ENCODE results near the gene SORBS2. TPM values are rescaled to one million over a fixed set of nuclear protein-coding genes. Genes with fewer than 3 reads are reported as not detected.

SORBS2 gene
- total RNA-seq, 8 experiments from 2014 or later = 2.8 to 138 (median 30.0) TPM

GRCh38 chr4:185805979-185806378 is 6.0 kb downstream of the SORBS2 start:
- no peak overlapping the region for H3K4me3 ChIP-seq
- no peak overlapping the region for H3K27ac ChIP-seq
- ATAC-seq (replicated peaks in 6 of 8) = no peak
- WGBS, 10 experiments = 33 to 100% (median 85%) methylated on average over 1 to 4 of the region's 4 CpGs; no CpG with 5 or more reads in 2 of the 10 experiments
- peaks cover 10 to 20% of the 10 kb centered on the region in 2 donors for H3K4me1 ChIP-seq (replicated peaks in 1 of 2)
- in situ Hi-C loops (cut with MboI; ENCODE audit: low pct_unique_long_range_greater_than_20kb in 2 of 9, low sequenced_read_pairs in 9 of 9, unreplicated experiment in 9 of 9) = no loop called here

- in situ Hi-C loops (cut with MboI; ENCODE audit: low pct_unique_long_range_greater_than_20kb in 2 of 9, low sequenced_read_pairs in 9 of 9, unreplicated experiment in 9 of 9) = no loop called here
- no peak overlapping the region for H3K27ac ChIP-seq
- peak in 1 of 8 experiments; percentile 58 for ATAC-seq (replicated peaks in 6 of 8)
- H3K4me3 ChIP-seq = no peak overlapping the region
- peaks cover 6 to 20% of the 10 kb centered on the region in 2 donors for H3K4me1 ChIP-seq (replicated peaks in 1 of 2)
- 60 to 100% (median 89%) methylated on average over 1 to 9 of the region's 9 CpGs; no CpG with 5 or more reads in 2 of the 10 experiments for WGBS, 10 experiments
These were observed 6.7 kb downstream of the SORBS2 start for GRCh38 chr4:185805262-185805802.

GRCh38 chr4:185803022-185803421 is 9.0 kb downstream of the SORBS2 start:
- Histone ChIP-seq H3K4me1 (replicated peaks in 1 of 2) (no peaks in the 10 kb centered on the region), H3K4me3 (no peak overlapping the region), H3K27ac (no peak overlapping the region)
- WGBS, 10 experiments = 11 to 97% (median 88%) methylated on average over 2 to 4 of the region's 4 CpGs; no CpG with 5 or more reads in 1 of the 10 experiments
- in situ Hi-C loops (cut with MboI; ENCODE audit: low pct_unique_long_range_greater_than_20kb in 2 of 9, low sequenced_read_pairs in 9 of 9, unreplicated experiment in 9 of 9) = no loop called here
- ATAC-seq (replicated peaks in 6 of 8) = no peak

GRCh38 chr4:185801471-185801870 is 10.5 kb downstream of the SORBS2 start:
- Histone ChIP-seq H3K4me1 (replicated peaks in 1 of 2) (no peaks in the 10 kb centered on the region), H3K27ac (no peak overlapping the region), H3K4me3 (no peak overlapping the region)
- 12 to 96% (median 84%) methylated on average over 1 to 4 of the region's 4 CpGs for WGBS, 10 experiments
- ATAC-seq (replicated peaks in 6 of 8) = no peak
- in situ Hi-C loops (cut with MboI; ENCODE audit: low pct_unique_long_range_greater_than_20kb in 2 of 9, low sequenced_read_pairs in 9 of 9, unreplicated experiment in 9 of 9) = no loop called here

GRCh38 chr4:185800266-185800945 is 11.6 kb downstream of the SORBS2 start:
- no peak overlapping the region for H3K27ac ChIP-seq
- ATAC-seq (replicated peaks in 6 of 8) = no peak
- 0 to 100% (median 100%) methylated on average over 1 to 7 of the region's 7 CpGs for WGBS, 10 experiments
- no peaks in the 10 kb centered on the region for H3K4me1 ChIP-seq (replicated peaks in 1 of 2)
- no peak overlapping the region for H3K4me3 ChIP-seq
- in situ Hi-C loops (cut with MboI; ENCODE audit: low pct_unique_long_range_greater_than_20kb in 2 of 9, low sequenced_read_pairs in 9 of 9, unreplicated experiment in 9 of 9) = no loop called here

GRCh38 chr4:185799442-185799841 is 12.6 kb downstream of the SORBS2 start:
- in situ Hi-C loops (cut with MboI; ENCODE audit: low pct_unique_long_range_greater_than_20kb in 2 of 9, low sequenced_read_pairs in 9 of 9, unreplicated experiment in 9 of 9) = no loop called here

GRCh38 chr4:185797596-185798338 is 14.2 kb downstream of the SORBS2 start:
- in situ Hi-C loops (cut with MboI; ENCODE audit: low pct_unique_long_range_greater_than_20kb in 2 of 9, low sequenced_read_pairs in 9 of 9, unreplicated experiment in 9 of 9) = no loop called here
- Histone ChIP-seq H3K27ac (no peak overlapping the region), H3K4me1 (replicated peaks in 1 of 2) (no peaks in the 10 kb centered on the region), H3K4me3 (no peak overlapping the region)
- WGBS, 10 experiments = 47 to 100% (median 66%) methylated on average over 3 to 5 of the region's 8 CpGs; no CpG with 5 or more reads in 3 of the 10 experiments
- ATAC-seq (replicated peaks in 6 of 8) = peak in 2 of 8 experiments; percentile 62 to 71

More at GRCh38 chr4:185799442-185799841, 12.6 kb downstream of the SORBS2 start:
- ATAC-seq (replicated peaks in 6 of 8) = no peak
- Histone ChIP-seq H3K4me1 (replicated peaks in 1 of 2) (no peaks in the 10 kb centered on the region), H3K4me3 (no peak overlapping the region), H3K27ac (no peak overlapping the region)
- 50 to 100% (median 93%) methylated on average over 1 to 6 of the region's 10 CpGs; no CpG with 5 or more reads in 3 of the 10 experiments for WGBS, 10 experiments

GRCh38 chr4:185797018-185797417 is 15.0 kb downstream of the SORBS2 start:
- no peak overlapping the region for H3K27ac ChIP-seq
- in situ Hi-C loops (cut with MboI; ENCODE audit: low pct_unique_long_range_greater_than_20kb in 2 of 9, low sequenced_read_pairs in 9 of 9, unreplicated experiment in 9 of 9) = no loop called here
- 26 to 100% (median 74%) methylated on average over 1 to 13 of the region's 14 CpGs for WGBS, 10 experiments
- no peaks in the 10 kb centered on the region for H3K4me1 ChIP-seq (replicated peaks in 1 of 2)
- H3K4me3 ChIP-seq = no peak overlapping the region
- ATAC-seq (replicated peaks in 6 of 8) = no peak

GRCh38 chr4:185796176-185796575 is 15.8 kb downstream of the SORBS2 start:
- H3K27ac ChIP-seq = no peak overlapping the region
- WGBS, 10 experiments = 35 to 87% (median 45%) methylated on average over 2 to 5 of the region's 11 CpGs; no CpG with 5 or more reads in 7 of the 10 experiments
- H3K4me1 ChIP-seq (replicated peaks in 1 of 2) = no peaks in the 10 kb centered on the region
- H3K4me3 ChIP-seq = no peak overlapping the region
- ATAC-seq (replicated peaks in 6 of 8) = no peak
- in situ Hi-C loops (cut with MboI; ENCODE audit: low pct_unique_long_range_greater_than_20kb in 2 of 9, low sequenced_read_pairs in 9 of 9, unreplicated experiment in 9 of 9) = no loop called here

GRCh38 chr4:185794637-185795036 is 17.4 kb downstream of the SORBS2 start:
- no peak overlapping the region for H3K4me3 ChIP-seq
- no peak overlapping the region for H3K27ac ChIP-seq
- no peak for ATAC-seq (replicated peaks in 6 of 8)
- 67 to 100% (median 80%) methylated on average over 1 of the region's 1 CpG; no CpG with 5 or more reads in 7 of the 10 experiments for WGBS, 10 experiments
- no peaks in the 10 kb centered on the region for H3K4me1 ChIP-seq (replicated peaks in 1 of 2)
- in situ Hi-C loops (cut with MboI; ENCODE audit: low pct_unique_long_range_greater_than_20kb in 2 of 9, low sequenced_read_pairs in 9 of 9, unreplicated experiment in 9 of 9) = no loop called here

- ATAC-seq (replicated peaks in 6 of 8) = no peak
These were observed 18.3 kb downstream of the SORBS2 start for GRCh38 chr4:185793716-185794115.

GRCh38 chr4:185793116-185793485 is 18.9 kb downstream of the SORBS2 start:
- Histone ChIP-seq H3K4me1 (replicated peaks in 1 of 2) (peaks cover 0 to under 1% of the 10 kb centered on the region in 2 donors), H3K27ac (no peak overlapping the region), H3K4me3 (no peak overlapping the region)
- WGBS, 10 experiments = 50 to 100% (median 73%) methylated on average over 1 to 2 of the region's 2 CpGs; no CpG with 5 or more reads in 2 of the 10 experiments
- ATAC-seq (replicated peaks in 6 of 8) = peak in 4 of 8 experiments; percentile 9 to 70 (median 54)
- in situ Hi-C loops (cut with MboI; ENCODE audit: low pct_unique_long_range_greater_than_20kb in 2 of 9, low sequenced_read_pairs in 9 of 9, unreplicated experiment in 9 of 9) = no loop called here

More at GRCh38 chr4:185793716-185794115, 18.3 kb downstream of the SORBS2 start:
- H3K27ac ChIP-seq = no peak overlapping the region
- in situ Hi-C loops (cut with MboI; ENCODE audit: low pct_unique_long_range_greater_than_20kb in 2 of 9, low sequenced_read_pairs in 9 of 9, unreplicated experiment in 9 of 9) = no loop called here
- H3K4me1 ChIP-seq (replicated peaks in 1 of 2) = no peaks in the 10 kb centered on the region
- H3K4me3 ChIP-seq = no peak overlapping the region
- 13 to 100% (median 92%) methylated on average over 1 to 4 of the region's 4 CpGs for WGBS, 10 experiments
